H1 (cell line): ENCODE results near the gene MAP3K14. TPM values are rescaled to one million over a fixed set of nuclear protein-coding genes. Genes with fewer than 3 reads are reported as not detected.

Source experiments
- GABPA ChIP-seq: IDR thresholded peaks from 2 replicates; pipeline ENCODE4 v1.6.1; 2011; ENCODE audit warnings: mild to moderate bottlenecking, low read length, moderate library complexity, borderline replicate concordance; ENCODE audit not compliant: insufficient read depth
- KDM4A ChIP-seq: IDR thresholded peaks from one replicate; pipeline ENCODE4 v1.7.1; 2012; ENCODE audit warnings: low read depth, mild to moderate bottlenecking, moderate library complexity, low read length, inconsistent platforms; ENCODE audit not compliant: severe bottlenecking
- polyA plus RNA-seq, 7 experiments: library from polyadenylated mRNA; depleted of rRNA in 3 of 7; stranded (reverse) in 5 of 7; unstranded in 2 of 7; fragments of >200 nt in 5 of 7; fragments of 200-250 nt in 2 of 7; gene quantifications; 1 replicate in 5 of 7; 2 replicates in 1 of 7; 4 replicates in 1 of 7; pipeline versions ENCODE4 v1.2.1 to v1.2.3, GENCODE V29; 2011 to 2013; ENCODE audit warnings: missing spikeins in 2 of 7, mixed read lengths in 2 of 7
- total RNA-seq: library from RNA; stranded (reverse); fragmentation: NEBNext Ultra II Directional; extraction: Animal tissue kit (Norgen Biotek cat#: 25700); gene quantifications from 2 replicates; pipeline ENCODE4 v1.2.1, GENCODE V29; 2021
- TF ChIP-seq, protein P1 (sequence below): fragments of 300-600 bp; sonication (generic); IDR thresholded peaks from 2 replicates; pipeline ENCODE4 v1.7.1; 2012; ENCODE audit warnings: low read length, moderate library complexity, mild to moderate bottlenecking, inconsistent platforms; ENCODE audit not compliant: insufficient replicate concordance

Gene MAP3K14
- total and polyA plus RNA-seq, 2 of the 8 experiments (the other 6 are each of a cell fraction or from before 2014, with no cell fraction given): 5.2 to 6.1 TPM

DNA sequence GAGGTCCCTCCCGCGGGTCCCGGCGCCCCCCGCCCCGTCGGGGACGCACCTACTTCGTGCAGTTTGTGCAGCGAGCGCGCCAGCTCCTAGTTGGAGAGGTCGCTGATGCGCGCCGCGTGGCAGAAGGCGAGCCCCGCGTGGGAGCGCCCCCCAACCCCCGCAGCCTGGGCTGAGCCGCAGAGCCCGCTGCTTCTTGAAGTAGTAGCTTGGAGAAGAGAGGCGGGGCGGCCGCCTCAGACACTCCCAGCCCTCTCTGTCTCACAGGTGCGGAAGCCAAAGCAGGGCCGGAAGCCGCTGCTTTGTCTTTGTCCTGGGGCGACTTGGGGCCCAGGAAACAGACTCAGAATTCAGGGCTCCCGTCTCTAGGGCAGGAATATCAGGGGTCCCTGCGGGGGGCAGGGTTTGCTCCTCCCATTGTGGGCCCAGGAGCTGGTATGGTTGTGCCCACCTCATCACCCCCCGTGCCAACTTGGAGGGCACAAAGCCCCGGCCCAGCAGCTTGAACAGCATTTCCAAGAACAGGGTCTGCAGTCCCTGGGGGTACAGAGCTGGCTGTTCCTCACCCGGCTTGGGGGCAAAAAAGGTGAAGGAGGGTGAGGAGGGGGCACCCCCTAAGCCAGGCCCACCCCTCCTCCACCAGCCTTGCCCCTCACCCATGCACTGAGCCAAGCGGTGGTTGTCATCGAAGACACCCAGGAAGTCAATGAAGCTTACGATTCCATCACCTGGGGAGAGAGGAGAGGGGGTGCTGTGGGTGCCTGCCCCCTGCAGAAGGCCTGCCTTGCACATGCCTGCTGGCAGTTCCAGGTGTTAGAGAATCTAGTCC, 68.5 kb downstream of the MAP3K14 start (continued):
- TF ChIP-seq, protein P1, sequence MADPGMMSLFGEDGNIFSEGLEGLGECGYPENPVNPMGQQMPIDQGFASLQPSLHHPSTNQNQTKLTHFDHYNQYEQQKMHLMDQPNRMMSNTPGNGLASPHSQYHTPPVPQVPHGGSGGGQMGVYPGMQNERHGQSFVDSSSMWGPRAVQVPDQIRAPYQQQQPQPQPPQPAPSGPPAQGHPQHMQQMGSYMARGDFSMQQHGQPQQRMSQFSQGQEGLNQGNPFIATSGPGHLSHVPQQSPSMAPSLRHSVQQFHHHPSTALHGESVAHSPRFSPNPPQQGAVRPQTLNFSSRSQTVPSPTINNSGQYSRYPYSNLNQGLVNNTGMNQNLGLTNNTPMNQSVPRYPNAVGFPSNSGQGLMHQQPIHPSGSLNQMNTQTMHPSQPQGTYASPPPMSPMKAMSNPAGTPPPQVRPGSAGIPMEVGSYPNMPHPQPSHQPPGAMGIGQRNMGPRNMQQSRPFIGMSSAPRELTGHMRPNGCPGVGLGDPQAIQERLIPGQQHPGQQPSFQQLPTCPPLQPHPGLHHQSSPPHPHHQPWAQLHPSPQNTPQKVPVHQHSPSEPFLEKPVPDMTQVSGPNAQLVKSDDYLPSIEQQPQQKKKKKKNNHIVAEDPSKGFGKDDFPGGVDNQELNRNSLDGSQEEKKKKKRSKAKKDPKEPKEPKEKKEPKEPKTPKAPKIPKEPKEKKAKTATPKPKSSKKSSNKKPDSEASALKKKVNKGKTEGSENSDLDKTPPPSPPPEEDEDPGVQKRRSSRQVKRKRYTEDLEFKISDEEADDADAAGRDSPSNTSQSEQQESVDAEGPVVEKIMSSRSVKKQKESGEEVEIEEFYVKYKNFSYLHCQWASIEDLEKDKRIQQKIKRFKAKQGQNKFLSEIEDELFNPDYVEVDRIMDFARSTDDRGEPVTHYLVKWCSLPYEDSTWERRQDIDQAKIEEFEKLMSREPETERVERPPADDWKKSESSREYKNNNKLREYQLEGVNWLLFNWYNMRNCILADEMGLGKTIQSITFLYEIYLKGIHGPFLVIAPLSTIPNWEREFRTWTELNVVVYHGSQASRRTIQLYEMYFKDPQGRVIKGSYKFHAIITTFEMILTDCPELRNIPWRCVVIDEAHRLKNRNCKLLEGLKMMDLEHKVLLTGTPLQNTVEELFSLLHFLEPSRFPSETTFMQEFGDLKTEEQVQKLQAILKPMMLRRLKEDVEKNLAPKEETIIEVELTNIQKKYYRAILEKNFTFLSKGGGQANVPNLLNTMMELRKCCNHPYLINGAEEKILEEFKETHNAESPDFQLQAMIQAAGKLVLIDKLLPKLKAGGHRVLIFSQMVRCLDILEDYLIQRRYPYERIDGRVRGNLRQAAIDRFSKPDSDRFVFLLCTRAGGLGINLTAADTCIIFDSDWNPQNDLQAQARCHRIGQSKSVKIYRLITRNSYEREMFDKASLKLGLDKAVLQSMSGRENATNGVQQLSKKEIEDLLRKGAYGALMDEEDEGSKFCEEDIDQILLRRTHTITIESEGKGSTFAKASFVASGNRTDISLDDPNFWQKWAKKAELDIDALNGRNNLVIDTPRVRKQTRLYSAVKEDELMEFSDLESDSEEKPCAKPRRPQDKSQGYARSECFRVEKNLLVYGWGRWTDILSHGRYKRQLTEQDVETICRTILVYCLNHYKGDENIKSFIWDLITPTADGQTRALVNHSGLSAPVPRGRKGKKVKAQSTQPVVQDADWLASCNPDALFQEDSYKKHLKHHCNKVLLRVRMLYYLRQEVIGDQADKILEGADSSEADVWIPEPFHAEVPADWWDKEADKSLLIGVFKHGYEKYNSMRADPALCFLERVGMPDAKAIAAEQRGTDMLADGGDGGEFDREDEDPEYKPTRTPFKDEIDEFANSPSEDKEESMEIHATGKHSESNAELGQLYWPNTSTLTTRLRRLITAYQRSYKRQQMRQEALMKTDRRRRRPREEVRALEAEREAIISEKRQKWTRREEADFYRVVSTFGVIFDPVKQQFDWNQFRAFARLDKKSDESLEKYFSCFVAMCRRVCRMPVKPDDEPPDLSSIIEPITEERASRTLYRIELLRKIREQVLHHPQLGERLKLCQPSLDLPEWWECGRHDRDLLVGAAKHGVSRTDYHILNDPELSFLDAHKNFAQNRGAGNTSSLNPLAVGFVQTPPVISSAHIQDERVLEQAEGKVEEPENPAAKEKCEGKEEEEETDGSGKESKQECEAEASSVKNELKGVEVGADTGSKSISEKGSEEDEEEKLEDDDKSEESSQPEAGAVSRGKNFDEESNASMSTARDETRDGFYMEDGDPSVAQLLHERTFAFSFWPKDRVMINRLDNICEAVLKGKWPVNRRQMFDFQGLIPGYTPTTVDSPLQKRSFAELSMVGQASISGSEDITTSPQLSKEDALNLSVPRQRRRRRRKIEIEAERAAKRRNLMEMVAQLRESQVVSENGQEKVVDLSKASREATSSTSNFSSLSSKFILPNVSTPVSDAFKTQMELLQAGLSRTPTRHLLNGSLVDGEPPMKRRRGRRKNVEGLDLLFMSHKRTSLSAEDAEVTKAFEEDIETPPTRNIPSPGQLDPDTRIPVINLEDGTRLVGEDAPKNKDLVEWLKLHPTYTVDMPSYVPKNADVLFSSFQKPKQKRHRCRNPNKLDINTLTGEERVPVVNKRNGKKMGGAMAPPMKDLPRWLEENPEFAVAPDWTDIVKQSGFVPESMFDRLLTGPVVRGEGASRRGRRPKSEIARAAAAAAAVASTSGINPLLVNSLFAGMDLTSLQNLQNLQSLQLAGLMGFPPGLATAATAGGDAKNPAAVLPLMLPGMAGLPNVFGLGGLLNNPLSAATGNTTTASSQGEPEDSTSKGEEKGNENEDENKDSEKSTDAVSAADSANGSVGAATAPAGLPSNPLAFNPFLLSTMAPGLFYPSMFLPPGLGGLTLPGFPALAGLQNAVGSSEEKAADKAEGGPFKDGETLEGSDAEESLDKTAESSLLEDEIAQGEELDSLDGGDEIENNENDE: no peak
- TF ChIP-seq KDM4A: peak; percentile 38
- TF ChIP-seq GABPA: no peak
